ENCODE data around the gene CHMP5. TPM values are rescaled to one million over a fixed set of nuclear protein-coding genes. Genes with fewer than 3 reads are reported as not detected.

The CHMP5 gene
- polyA plus RNA-seq, 1 donor from 2014 or later, result 43.8 TPM

Other genes with a start within 250 kb of the CHMP5 start
- gene DNAJA1, start 239.8 kb upstream of the CHMP5 start, polyA plus RNA-seq, result 77.1 TPM
- gene SMU1, start 188.4 kb upstream of the CHMP5 start, polyA plus RNA-seq, result 19.3 TPM
- gene B4GALT1, start 97.7 kb upstream of the CHMP5 start, polyA plus RNA-seq, result 55.1 TPM
- not detected for gene SPINK4, start 24.9 kb upstream of the CHMP5 start, polyA plus RNA-seq
- gene BAG1, start 341 bp upstream of the CHMP5 start, polyA plus RNA-seq, result 89.3 TPM
- gene NFX1, start 25.5 kb downstream of the CHMP5 start, polyA plus RNA-seq, result 57.9 TPM
- gene AQP7, start 137.5 kb downstream of the CHMP5 start, polyA plus RNA-seq, result not detected
- 18.7 TPM for gene AQP3, start 182.5 kb downstream of the CHMP5 start, polyA plus RNA-seq
- 18.9 TPM for gene NOL6, start 208.9 kb downstream of the CHMP5 start, polyA plus RNA-seq